Measurements from ENCODE around the gene HAX1.

Gene HAX1

GRCh38 chr1:154240294-154240833 lies 32.1 kb upstream of the HAX1 start:
- Histone ChIP-seq H3K27me3 (ENCODE audit: low read length) (no peaks in the 10 kb centered on the region), H3K27ac (ENCODE audit: low read depth, low read length) (no peak overlapping the region), H3K4me2 (ENCODE audit: low read depth, low read length, poor library complexity, severe bottlenecking) (no peak overlapping the region), H4K20me1 (ENCODE audit: low read depth, low read length) (peaks cover 7% of the 10 kb centered on the region; the same call in 1 of the 2 replicates), H3K9ac (ENCODE audit: low read length) (no peak overlapping the region), H2AFZ (ENCODE audit: low read depth, low read length, severe bottlenecking) (no peak overlapping the region), H3K36me3 (ENCODE audit: low read length) (peaks cover 72% of the 10 kb centered on the region), H3K9me3 (ENCODE audit: insufficient read depth, low read length) (no peaks in the 10 kb centered on the region), H3K79me2 (ENCODE audit: insufficient read depth, low read length) (peaks cover 43% of the 10 kb centered on the region), H3K9me2 (replicated peaks; ENCODE audit: insufficient read depth, low read length) (no peaks in the 10 kb centered on the region), H3K4me3 (ENCODE audit: insufficient read depth, low read length, poor library complexity, severe bottlenecking) (no peak overlapping the region), H3F3A (ENCODE audit: insufficient read depth) (no peaks in the 10 kb centered on the region)
- TF ChIP-seq EZH2phosphoT487 (conservative IDR thresholded peaks at IDR 0.05; ENCODE audit: low read length) (no peak), CTCF (IDR thresholded peaks at IDR 0.05; ENCODE audit: insufficient read depth, low read length, poor library complexity, severe bottlenecking) (no peak)

- no peak overlapping the region for H3K4me3 ChIP-seq (ENCODE audit: insufficient read depth, low read length, poor library complexity, severe bottlenecking)
- TF ChIP-seq EZH2phosphoT487 (conservative IDR thresholded peaks at IDR 0.05; ENCODE audit: low read length): no peak
- no peak for TF ChIP-seq CTCF (IDR thresholded peaks at IDR 0.05; ENCODE audit: insufficient read depth, low read length, poor library complexity, severe bottlenecking)
- H3K36me3 ChIP-seq (ENCODE audit: low read length): peaks cover 71% of the 10 kb centered on the region
These were observed 30.6 kb upstream of the HAX1 start for GRCh38 chr1:154241703-154242351.

GRCh38 chr1:154253671-154254070 lies 18.8 kb upstream of the HAX1 start:
- Histone ChIP-seq H4K20me1 (ENCODE audit: low read depth, low read length) (no peaks in the 10 kb centered on the region), H3F3A (ENCODE audit: insufficient read depth) (no peaks in the 10 kb centered on the region), H3K9me3 (ENCODE audit: insufficient read depth, low read length) (no peaks in the 10 kb centered on the region), H3K27me3 (ENCODE audit: low read length) (no peaks in the 10 kb centered on the region), H2AFZ (ENCODE audit: low read depth, low read length, severe bottlenecking) (no peak overlapping the region), H3K27ac (ENCODE audit: low read depth, low read length) (no peak overlapping the region), H3K4me2 (ENCODE audit: low read depth, low read length, poor library complexity, severe bottlenecking) (no peak overlapping the region), H3K9ac (ENCODE audit: low read length) (no peak overlapping the region), H3K9me2 (replicated peaks; ENCODE audit: insufficient read depth, low read length) (no peaks in the 10 kb centered on the region), H3K36me3 (ENCODE audit: low read length) (peaks cover 59% of the 10 kb centered on the region), H3K4me3 (ENCODE audit: insufficient read depth, low read length, poor library complexity, severe bottlenecking) (no peak overlapping the region), H3K79me2 (ENCODE audit: insufficient read depth, low read length) (no peaks in the 10 kb centered on the region)
- TF ChIP-seq CTCF (IDR thresholded peaks at IDR 0.05; ENCODE audit: insufficient read depth, low read length, poor library complexity, severe bottlenecking): no peak
- no peak for TF ChIP-seq EZH2phosphoT487 (conservative IDR thresholded peaks at IDR 0.05; ENCODE audit: low read length)

More at GRCh38 chr1:154241703-154242351, 30.6 kb upstream of the HAX1 start:
- peaks cover 7% of the 10 kb centered on the region; the same call in 1 of the 2 replicates for H4K20me1 ChIP-seq (ENCODE audit: low read depth, low read length)
- no peaks in the 10 kb centered on the region for H3K9me3 ChIP-seq (ENCODE audit: insufficient read depth, low read length)
- no peak overlapping the region for H2AFZ ChIP-seq (ENCODE audit: low read depth, low read length, severe bottlenecking)
- H3K9ac ChIP-seq (ENCODE audit: low read length): no peak overlapping the region
- peaks cover 40% of the 10 kb centered on the region for H3K79me2 ChIP-seq (ENCODE audit: insufficient read depth, low read length)
- H3K27ac ChIP-seq (ENCODE audit: low read depth, low read length): no peak overlapping the region
- H3K9me2 ChIP-seq (replicated peaks; ENCODE audit: insufficient read depth, low read length): no peaks in the 10 kb centered on the region
- no peaks in the 10 kb centered on the region for H3K27me3 ChIP-seq (ENCODE audit: low read length)
- no peak overlapping the region for H3K4me2 ChIP-seq (ENCODE audit: low read depth, low read length, poor library complexity, severe bottlenecking)
- 0 out of 2 replicates have a peak, but pooled peaks cover 6% of the 10 kb centered on the region for H3F3A ChIP-seq (ENCODE audit: insufficient read depth)
